HG02571 (cell line): ENCODE measurements around the gene SSC5D.

Experiments used
- ATAC-seq: cut with Tn5 transposase; IDR thresholded peaks from one replicate; pipeline ENCODE4 v1.9.1; 2021; ENCODE audit warnings: mild to moderate bottlenecking, moderate library complexity; ENCODE audit not compliant: unreplicated experiment

The SSC5D gene

GRCh38 chr19:55472463-55472862 lies 15.8 kb upstream of the SSC5D start:
- ATAC-seq = no peak

- no peak for ATAC-seq
Observed at GRCh38 chr19:55473225-55474012, 14.8 kb upstream of the SSC5D start.

GRCh38 chr19:55474269-55475265 lies 13.7 kb upstream of the SSC5D start:
- ATAC-seq = no peak

- peak; percentile 80 for ATAC-seq
Observed at GRCh38 chr19:55476100-55476775, 12.0 kb upstream of the SSC5D start, which contains the start of gene ZNF628. Gene ZNF628, plus strand, starts transcription at chr19:55476617. Its CDS starts 3,294 bp downstream, at chr19:55479911.

GRCh38 chr19:55477905-55478304 lies 10.3 kb upstream of the SSC5D start:
- no peak for ATAC-seq

GRCh38 chr19:55478364-55478763 lies 9.9 kb upstream of the SSC5D start:
- ATAC-seq = no peak

GRCh38 chr19:55479045-55479444 lies 9.2 kb upstream of the SSC5D start:
- ATAC-seq = no peak

- ATAC-seq = no peak
Observed at GRCh38 chr19:55479451-55480230, 8.6 kb upstream of the SSC5D start.

- ATAC-seq = no peak
Observed at GRCh38 chr19:55481148-55481793, 7.0 kb upstream of the SSC5D start.

GRCh38 chr19:55481794-55482155 lies 6.5 kb upstream of the SSC5D start:
- no peak for ATAC-seq

- ATAC-seq = no peak
Observed at GRCh38 chr19:55482156-55482961, 5.9 kb upstream of the SSC5D start.

- ATAC-seq = no peak
Observed at GRCh38 chr19:55482967-55483705, 5.1 kb upstream of the SSC5D start.

GRCh38 chr19:55483706-55484592 lies 4.3 kb upstream of the SSC5D start:
- no peak for ATAC-seq

- peak; percentile 49 for ATAC-seq
Observed at GRCh38 chr19:55484593-55485438, 3.4 kb upstream of the SSC5D start, which contains the start of gene NAT14. Gene NAT14, plus strand, starts transcription at chr19:55485188. Its CDS starts 521 bp downstream, at chr19:55485709.

- no peak for ATAC-seq
Observed at GRCh38 chr19:55485439-55486011, 2.7 kb upstream of the SSC5D start.
